Activated B cell treated with CpG ODN at 0.5 μM for 24 hours (primary cell): Measurements from ENCODE around the gene IKZF2. TPM values are rescaled to one million over a fixed set of nuclear protein-coding genes. Genes with fewer than 3 reads are reported as not detected.

Source experiments
- ATAC-seq: fragments of 200-7000 bp; cut with Tn5 transposase; one replicate; pipeline ENCODE4 v1.10.0; 2021; ENCODE audit warnings: low read depth, mild to moderate bottlenecking, moderate library complexity
- CTCF ChIA-PET: fragments of 350-600 bp; sonication (Branson Sonifier 250); formaldehyde crosslinking; loops from one replicate; lab custom pipeline; 2021; ENCODE audit warnings: antibody characterized with exemption; lab: Charles Lee
- POLR2A ChIA-PET: fragments of 350-600 bp; sonication (Branson Sonifier 250); formaldehyde crosslinking; loops from one replicate; lab custom pipeline; 2021; ENCODE audit warnings: antibody characterized with exemption; lab: Charles Lee
- DNase-seq: peaks from one replicate; pipeline ENCODE4 v3.0.0; 2022
- H3K27ac Mint-ChIP-seq: one replicate; pipeline ENCODE4 v1.8.0; 2020; ENCODE audit warnings: mixed read lengths
- H3K27me3 Mint-ChIP-seq: one replicate; pipeline ENCODE4 v1.8.0; 2021; ENCODE audit warnings: mixed read lengths
- H3K36me3 Mint-ChIP-seq: one replicate; pipeline ENCODE4 v1.8.0; 2021; ENCODE audit warnings: low read depth, mixed read lengths
- H3K4me1 Mint-ChIP-seq: one replicate; pipeline ENCODE4 v1.8.0; 2021; ENCODE audit warnings: mixed read lengths
- H3K4me3 Mint-ChIP-seq: one replicate; pipeline ENCODE4 v1.8.0; 2020; ENCODE audit warnings: mild to moderate bottlenecking, mixed read lengths
- H3K9me3 Mint-ChIP-seq: one replicate; pipeline ENCODE4 v1.8.0; 2020; ENCODE audit warnings: mixed read lengths
- CTCF ChIP-seq: fragments of 200-600 bp; IDR thresholded peaks from one replicate; pipeline ENCODE4 v1.8.0; 2022; ENCODE audit warnings: antibody characterized with exemption, mild to moderate bottlenecking
- intact Hi-C: fragments of 100-400 bp; cut with micrococcal nuclease; formaldehyde crosslinking; loops from one replicate; pipeline ENCODE4 v1.15.1; 2024
- total RNA-seq: library from RNA; stranded (reverse); gene quantifications from 2 replicates; pipeline ENCODE4 v1.2.3, GENCODE V29; 2022

IKZF2 gene
- total RNA-seq, 1 donor from 2014 or later = 60.2 TPM

GRCh38 chr2:213145715-213146242 is 5.6 kb downstream of the IKZF2 start:
- ATAC-seq = no peak
- H3K4me1 Mint-ChIP-seq = peaks cover 25% of the 10 kb centered on the region
- DNase-seq = no peak

GRCh38 chr2:213137064-213137463 is 14.3 kb downstream of the IKZF2 start:
- ChIA-PET POLR2A (no interaction called here), CTCF (no interaction called here)
- Mint-ChIP-seq H3K9me3 (no peaks in the 10 kb centered on the region), H3K27ac (no peak overlapping the region), H3K36me3 (no peaks in the 10 kb centered on the region), H3K27me3 (no peaks in the 10 kb centered on the region), H3K4me3 (no peak overlapping the region), H3K4me1 (peaks cover 2% of the 10 kb centered on the region)
- intact Hi-C loops = no loop called here
- DNase-seq = no peak
- ATAC-seq = no peak
- no peak for TF ChIP-seq CTCF

More at GRCh38 chr2:213145715-213146242, 5.6 kb downstream of the IKZF2 start:
- ChIA-PET CTCF (interaction anchor here (0.7 kb wide), 1 partner anchor 98 kb away, joined by 3 read pairs; no protein-coding TSS in a partner anchor), POLR2A (interaction anchor here (0.7 to 1.2 kb wide), 2 partner anchors 87 to 92 kb away, joined by 3 read pairs; no protein-coding TSS in a partner anchor)
- intact Hi-C loops = no loop called here
- TF ChIP-seq CTCF = no peak
- no peak overlapping the region for H3K4me3 Mint-ChIP-seq
- H3K9me3 Mint-ChIP-seq = no peaks in the 10 kb centered on the region
- no peak overlapping the region for H3K27ac Mint-ChIP-seq
- peaks cover 10% of the 10 kb centered on the region for H3K36me3 Mint-ChIP-seq
- no peaks in the 10 kb centered on the region for H3K27me3 Mint-ChIP-seq

- ATAC-seq (no peak), DNase-seq (no peak)
- H3K4me3 Mint-ChIP-seq = no peak overlapping the region
- no peak for TF ChIP-seq CTCF
- POLR2A ChIA-PET = no interaction called here
- no peaks in the 10 kb centered on the region for H3K27me3 Mint-ChIP-seq
- intact Hi-C loops = no loop called here
- CTCF ChIA-PET = no interaction called here
- H3K27ac Mint-ChIP-seq = no peak overlapping the region
- peaks cover 2% of the 10 kb centered on the region for H3K36me3 Mint-ChIP-seq
- H3K9me3 Mint-ChIP-seq = no peaks in the 10 kb centered on the region
- peaks cover 15% of the 10 kb centered on the region for H3K4me1 Mint-ChIP-seq
These were observed 22.1 kb downstream of the IKZF2 start for GRCh38 chr2:213129311-213129710.

- Mint-ChIP-seq H3K4me3 (no peak overlapping the region), H3K27me3 (no peaks in the 10 kb centered on the region), H3K36me3 (peaks cover under 1% of the 10 kb centered on the region), H3K9me3 (no peaks in the 10 kb centered on the region), H3K4me1 (peaks cover 21% of the 10 kb centered on the region), H3K27ac (no peak overlapping the region)
- ATAC-seq = no peak
- no peak for DNase-seq
- CTCF ChIA-PET = interaction anchor here (0.6 to 1.2 kb wide), 2 partner anchors 123 to 348 kb away, joined by 3 to 6 read pairs; no protein-coding TSS in a partner anchor
- no peak for TF ChIP-seq CTCF
- intact Hi-C loops = no loop called here
- POLR2A ChIA-PET = no interaction called here
These were observed 25.6 kb downstream of the IKZF2 start for GRCh38 chr2:213125646-213126347.

- Mint-ChIP-seq H3K27me3 (no peaks in the 10 kb centered on the region), H3K36me3 (no peaks in the 10 kb centered on the region), H3K4me1 (peaks cover 39% of the 10 kb centered on the region), H3K4me3 (no peak overlapping the region), H3K27ac (no peak overlapping the region), H3K9me3 (no peaks in the 10 kb centered on the region)
- ChIA-PET POLR2A (no interaction called here), CTCF (interaction anchor here (0.6 kb wide), 1 partner anchor 449 kb away, joined by 3 read pairs; no protein-coding TSS in a partner anchor)
- ATAC-seq (no peak), DNase-seq (no peak)
- intact Hi-C loops = no loop called here
- no peak for TF ChIP-seq CTCF
These were observed 28.7 kb downstream of the IKZF2 start for GRCh38 chr2:213122725-213123124.
